Measurements from ENCODE around the gene STK38. TPM values are rescaled to one million over a fixed set of nuclear protein-coding genes. Genes with fewer than 3 reads are reported as not detected.

STK38 gene
- total and polyA plus RNA-seq, 9 of the 15 experiments (the other 6 are each of a cell fraction or from before 2014, with no cell fraction given) = 5.7 to 28.7 (median 19.5) TPM

DNA sequence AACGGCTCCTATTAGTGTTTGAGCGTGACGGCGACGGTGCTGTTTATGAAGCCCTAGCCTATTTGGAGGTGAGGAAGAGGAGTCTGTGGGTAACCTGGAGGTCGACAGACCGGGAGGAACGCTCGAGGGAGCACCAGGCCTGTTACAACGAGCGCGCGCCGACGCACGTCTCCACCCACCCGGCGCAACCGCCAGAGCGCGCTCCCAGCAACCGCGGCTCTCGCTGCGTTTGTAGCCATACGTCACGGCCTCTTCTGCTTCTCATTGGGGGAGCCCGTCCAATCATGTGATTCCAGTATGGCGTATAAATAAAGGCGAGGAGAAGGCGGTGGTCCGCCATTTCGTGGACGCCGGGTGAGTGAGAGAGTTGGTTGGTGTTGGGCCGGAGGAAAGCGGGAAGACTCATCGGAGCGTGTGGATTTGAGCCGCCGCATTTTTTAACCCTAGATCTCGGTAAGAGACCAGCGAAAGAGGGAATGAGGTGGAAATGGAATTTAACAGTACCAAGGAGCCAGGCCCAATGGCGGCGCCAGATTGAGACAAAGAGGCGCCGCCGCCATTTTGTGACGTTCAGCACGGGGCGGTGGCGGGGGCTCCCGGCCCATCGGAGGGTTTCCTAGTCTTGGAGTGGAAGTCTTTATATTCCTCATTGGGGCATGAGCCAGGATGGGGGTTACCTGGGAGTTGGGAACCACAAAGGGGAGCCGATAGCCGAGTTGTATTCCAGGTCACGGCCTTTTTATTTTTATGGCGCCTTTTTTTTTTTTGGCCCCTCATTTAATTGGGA, 46.9 kb upstream of the STK38 start, which contains the start of gene SRSF3 (continued):
- TF ChIP-seq, protein P1, sequence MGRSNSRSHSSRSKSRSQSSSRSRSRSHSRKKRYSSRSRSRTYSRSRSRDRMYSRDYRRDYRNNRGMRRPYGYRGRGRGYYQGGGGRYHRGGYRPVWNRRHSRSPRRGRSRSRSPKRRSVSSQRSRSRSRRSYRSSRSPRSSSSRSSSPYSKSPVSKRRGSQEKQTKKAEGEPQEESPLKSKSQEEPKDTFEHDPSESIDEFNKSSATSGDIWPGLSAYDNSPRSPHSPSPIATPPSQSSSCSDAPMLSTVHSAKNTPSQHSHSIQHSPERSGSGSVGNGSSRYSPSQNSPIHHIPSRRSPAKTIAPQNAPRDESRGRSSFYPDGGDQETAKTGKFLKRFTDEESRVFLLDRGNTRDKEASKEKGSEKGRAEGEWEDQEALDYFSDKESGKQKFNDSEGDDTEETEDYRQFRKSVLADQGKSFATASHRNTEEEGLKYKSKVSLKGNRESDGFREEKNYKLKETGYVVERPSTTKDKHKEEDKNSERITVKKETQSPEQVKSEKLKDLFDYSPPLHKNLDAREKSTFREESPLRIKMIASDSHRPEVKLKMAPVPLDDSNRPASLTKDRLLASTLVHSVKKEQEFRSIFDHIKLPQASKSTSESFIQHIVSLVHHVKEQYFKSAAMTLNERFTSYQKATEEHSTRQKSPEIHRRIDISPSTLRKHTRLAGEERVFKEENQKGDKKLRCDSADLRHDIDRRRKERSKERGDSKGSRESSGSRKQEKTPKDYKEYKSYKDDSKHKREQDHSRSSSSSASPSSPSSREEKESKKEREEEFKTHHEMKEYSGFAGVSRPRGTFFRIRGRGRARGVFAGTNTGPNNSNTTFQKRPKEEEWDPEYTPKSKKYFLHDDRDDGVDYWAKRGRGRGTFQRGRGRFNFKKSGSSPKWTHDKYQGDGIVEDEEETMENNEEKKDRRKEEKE (IDR thresholded peaks at IDR 0.05; ENCODE audit: borderline replicate concordance in 1 of 2, control insufficient read depth in 1 of 2, low read depth in 2 of 2, low read length in 1 of 2) = peak; percentile 34 to 83; a peak in 1 of 4 replicates
- TF ChIP-seq HNRNPLL (IDR thresholded peaks at IDR 0.05; ENCODE audit: low read depth, low read length, poor library complexity, severe bottlenecking) = peak; percentile 76
- TF ChIP-seq ZNF444 (CRISPR knock-in tag; IDR thresholded peaks at IDR 0.05) = no peak
- TF ChIP-seq, protein P2, sequence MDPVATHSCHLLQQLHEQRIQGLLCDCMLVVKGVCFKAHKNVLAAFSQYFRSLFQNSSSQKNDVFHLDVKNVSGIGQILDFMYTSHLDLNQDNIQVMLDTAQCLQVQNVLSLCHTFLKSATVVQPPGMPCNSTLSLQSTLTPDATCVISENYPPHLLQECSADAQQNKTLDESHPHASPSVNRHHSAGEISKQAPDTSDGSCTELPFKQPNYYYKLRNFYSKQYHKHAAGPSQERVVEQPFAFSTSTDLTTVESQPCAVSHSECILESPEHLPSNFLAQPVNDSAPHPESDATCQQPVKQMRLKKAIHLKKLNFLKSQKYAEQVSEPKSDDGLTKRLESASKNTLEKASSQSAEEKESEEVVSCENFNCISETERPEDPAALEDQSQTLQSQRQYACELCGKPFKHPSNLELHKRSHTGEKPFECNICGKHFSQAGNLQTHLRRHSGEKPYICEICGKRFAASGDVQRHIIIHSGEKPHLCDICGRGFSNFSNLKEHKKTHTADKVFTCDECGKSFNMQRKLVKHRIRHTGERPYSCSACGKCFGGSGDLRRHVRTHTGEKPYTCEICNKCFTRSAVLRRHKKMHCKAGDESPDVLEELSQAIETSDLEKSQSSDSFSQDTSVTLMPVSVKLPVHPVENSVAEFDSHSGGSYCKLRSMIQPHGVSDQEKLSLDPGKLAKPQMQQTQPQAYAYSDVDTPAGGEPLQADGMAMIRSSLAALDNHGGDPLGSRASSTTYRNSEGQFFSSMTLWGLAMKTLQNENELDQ (CRISPR knock-in tag; IDR thresholded peaks at IDR 0.05; ENCODE audit: borderline replicate concordance) = peak; percentile 21; the same call in 1 of the 2 replicates
- TF ChIP-seq SRSF9 (IDR thresholded peaks at IDR 0.05; ENCODE audit: borderline replicate concordance, low read depth, low read length) = no peak
- TF ChIP-seq COPS2 (conservative IDR thresholded peaks at IDR 0.05) = no peak
- no peak for TF ChIP-seq GATAD2B (IDR thresholded peaks at IDR 0.05; ENCODE audit: borderline replicate concordance)
- peak; percentile 43; the same call in 1 of the 2 replicates for TF ChIP-seq NCOA6 (IDR thresholded peaks at IDR 0.05)
- no peak for TF ChIP-seq ZNF184 (CRISPR knock-in tag; IDR thresholded peaks at IDR 0.05)
- no peak for TF ChIP-seq MEF2A (IDR thresholded peaks at IDR 0.05; ENCODE audit: control insufficient read depth, low read depth, low read length)
- peak; percentile 94 for TF ChIP-seq USF1 (CRISPR knock-in tag; IDR thresholded peaks at IDR 0.05)
- TF ChIP-seq, protein P3, sequence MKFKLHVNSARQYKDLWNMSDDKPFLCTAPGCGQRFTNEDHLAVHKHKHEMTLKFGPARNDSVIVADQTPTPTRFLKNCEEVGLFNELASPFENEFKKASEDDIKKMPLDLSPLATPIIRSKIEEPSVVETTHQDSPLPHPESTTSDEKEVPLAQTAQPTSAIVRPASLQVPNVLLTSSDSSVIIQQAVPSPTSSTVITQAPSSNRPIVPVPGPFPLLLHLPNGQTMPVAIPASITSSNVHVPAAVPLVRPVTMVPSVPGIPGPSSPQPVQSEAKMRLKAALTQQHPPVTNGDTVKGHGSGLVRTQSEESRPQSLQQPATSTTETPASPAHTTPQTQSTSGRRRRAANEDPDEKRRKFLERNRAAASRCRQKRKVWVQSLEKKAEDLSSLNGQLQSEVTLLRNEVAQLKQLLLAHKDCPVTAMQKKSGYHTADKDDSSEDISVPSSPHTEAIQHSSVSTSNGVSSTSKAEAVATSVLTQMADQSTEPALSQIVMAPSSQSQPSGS (CRISPR knock-in tag; IDR thresholded peaks at IDR 0.05) = no peak
- peak; percentile 95 for TF ChIP-seq ATF7 (IDR thresholded peaks at IDR 0.05)
- TF ChIP-seq, protein P4, sequence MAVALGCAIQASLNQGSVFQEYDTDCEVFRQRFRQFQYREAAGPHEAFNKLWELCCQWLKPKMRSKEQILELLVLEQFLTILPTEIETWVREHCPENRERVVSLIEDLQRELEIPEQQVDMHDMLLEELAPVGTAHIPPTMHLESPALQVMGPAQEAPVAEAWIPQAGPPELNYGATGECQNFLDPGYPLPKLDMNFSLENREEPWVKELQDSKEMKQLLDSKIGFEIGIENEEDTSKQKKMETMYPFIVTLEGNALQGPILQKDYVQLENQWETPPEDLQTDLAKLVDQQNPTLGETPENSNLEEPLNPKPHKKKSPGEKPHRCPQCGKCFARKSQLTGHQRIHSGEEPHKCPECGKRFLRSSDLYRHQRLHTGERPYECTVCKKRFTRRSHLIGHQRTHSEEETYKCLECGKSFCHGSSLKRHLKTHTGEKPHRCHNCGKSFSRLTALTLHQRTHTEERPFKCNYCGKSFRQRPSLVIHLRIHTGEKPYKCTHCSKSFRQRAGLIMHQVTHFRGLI (CRISPR knock-in tag; IDR thresholded peaks at IDR 0.05) = peak; percentile 12; the same call in 1 of the 2 replicates
- TF ChIP-seq NFE2 (IDR thresholded peaks at IDR 0.05; ENCODE audit: low read depth) = no peak
- TF ChIP-seq EGR1 (conservative IDR thresholded peaks at IDR 0.05) = peak; percentile 85
- no peak for TF ChIP-seq POLR3A (IDR thresholded peaks at IDR 0.05; ENCODE audit: borderline replicate concordance, extremely low read depth, insufficient read depth, insufficient read length)
- TF ChIP-seq NFXL1 (CRISPR knock-in tag; IDR thresholded peaks at IDR 0.05) = no peak

Measured in K562 (cell line).